Astrocyte of the spinal cord (primary cell): ENCODE data around the gene ZC3H8.
"Not testable (repeated sequence)": the region's sequence is repeated elsewhere in the genome, so short reads cannot be mapped to it uniquely, and the experiment has no call there.

ENCODE experiments used
- DNase-seq: peaks from one replicate; pipeline ENCODE4 v3.0.0; 2011; ENCODE audit warnings: low read depth, low spot score
- H3K4me3 ChIP-seq: 2 replicates; pipeline ENCODE4 v1.5.1; 2011; ENCODE audit warnings: low read depth, mild to moderate bottlenecking, low read length, moderate library complexity
- CTCF ChIP-seq: IDR thresholded peaks from 2 replicates; pipeline ENCODE4 v1.5.1; 2012; ENCODE audit warnings: low read depth, mild to moderate bottlenecking, low read length, inconsistent platforms
- in situ Hi-C: cut with HindIII; loops from 2 replicates; pipeline ENCODE4 v1.10.0; 2017; ENCODE audit warnings: low sequenced_read_pairs

ZC3H8 gene

DNA sequence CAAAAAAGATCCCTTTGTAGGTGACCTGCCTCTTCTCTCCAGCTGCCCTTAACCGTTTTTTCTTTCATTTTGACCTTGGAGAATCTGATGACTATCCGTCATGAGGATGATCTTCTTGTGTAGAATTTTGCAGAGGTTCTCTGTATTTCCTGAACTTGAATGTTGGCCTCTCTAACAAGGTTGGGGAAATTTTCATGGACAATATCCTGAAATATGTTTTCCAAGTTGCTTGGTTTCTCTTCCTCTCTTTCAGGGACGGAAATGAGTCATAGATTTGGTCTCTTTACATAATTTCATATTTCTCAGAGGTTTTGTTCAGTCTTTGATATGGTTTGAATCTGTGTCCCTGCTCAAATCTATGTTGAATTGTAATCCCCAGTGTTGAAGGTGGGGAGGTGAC is 34.0 kb downstream of the ZC3H8 start:
- in situ Hi-C loops, result no loop called here
- no peak for TF ChIP-seq CTCF
- no peak overlapping the region for H3K4me3 ChIP-seq
- DNase-seq, result no peak

- DNase-seq, result no peak
- in situ Hi-C loops, result no loop called here
- no peak overlapping the region for H3K4me3 ChIP-seq
- TF ChIP-seq CTCF, result no peak
Measured at GRCh38 chr2:112220186-112220585, 34.7 kb downstream of the ZC3H8 start.

- H3K4me3 ChIP-seq, result no peak overlapping the region
- DNase-seq, result no peak
- no peak for TF ChIP-seq CTCF
- in situ Hi-C loops, result no loop called here
Measured at GRCh38 chr2:112217854-112218253, 37.0 kb downstream of the ZC3H8 start.

DNA sequence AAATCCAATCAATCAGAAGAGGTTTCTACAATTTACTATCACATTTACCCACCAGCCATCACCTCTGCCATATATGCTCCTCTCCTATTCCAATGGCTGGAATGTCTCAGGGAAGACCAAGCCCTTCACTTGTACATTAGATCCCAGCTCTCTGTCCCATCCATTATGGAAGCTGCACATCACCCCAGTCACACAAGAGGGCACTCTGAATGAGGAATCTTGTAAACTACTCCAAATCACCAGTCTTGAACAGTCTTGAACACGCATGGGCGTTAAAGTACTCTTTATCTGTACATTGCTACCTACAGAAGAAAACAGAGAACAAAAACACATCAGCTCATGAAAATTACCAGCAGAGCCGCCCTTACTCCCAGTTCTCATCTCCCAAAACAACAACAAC is 38.7 kb downstream of the ZC3H8 start:
- peak; percentile 39 for TF ChIP-seq CTCF
- in situ Hi-C loops, result no loop called here
- no peak for DNase-seq
- H3K4me3 ChIP-seq, result no peak overlapping the region

- H3K4me3 ChIP-seq, DNase-seq, in situ Hi-C loops: not testable (repeated sequence)
Measured at GRCh38 chr2:112207905-112208304, 46.9 kb downstream of the ZC3H8 start.

GRCh38 chr2:112204411-112204810 is 50.4 kb downstream of the ZC3H8 start:
- TF ChIP-seq CTCF, result no peak
- DNase-seq, result peak; percentile 13
- H3K4me3 ChIP-seq, result no peak overlapping the region
- in situ Hi-C loops, result no loop called here

GRCh38 chr2:112201696-112202430 is 53.0 kb downstream of the ZC3H8 start:
- no peak for TF ChIP-seq CTCF
- in situ Hi-C loops, result no loop called here

More at GRCh38 chr2:112201696-112202430, 53.0 kb downstream of the ZC3H8 start:
- no peak for DNase-seq
- no peak overlapping the region for H3K4me3 ChIP-seq
